ENCODE results near the gene TRPM2.

DNA sequence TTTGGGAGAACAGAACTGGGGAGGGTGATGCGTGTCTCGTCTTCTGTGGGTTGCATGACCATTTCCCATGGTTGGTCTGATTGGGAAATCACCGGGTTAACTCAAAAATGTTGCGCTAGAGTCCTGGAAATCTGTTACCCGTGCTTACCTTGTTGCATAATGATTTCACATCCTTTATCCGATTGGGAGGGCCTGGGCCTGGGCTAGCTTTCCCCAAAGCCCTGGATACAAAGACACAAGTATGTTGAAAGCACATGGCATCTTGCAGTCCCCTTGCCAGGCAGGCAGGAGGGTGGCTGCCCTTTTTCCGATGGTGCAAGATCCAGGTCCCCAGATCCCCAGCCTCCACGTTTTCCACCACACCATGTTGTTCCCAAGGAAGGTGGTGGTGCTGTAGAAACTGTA, 582 bp downstream of the TRPM2 start:
- TF ChIP-seq, protein P1, sequence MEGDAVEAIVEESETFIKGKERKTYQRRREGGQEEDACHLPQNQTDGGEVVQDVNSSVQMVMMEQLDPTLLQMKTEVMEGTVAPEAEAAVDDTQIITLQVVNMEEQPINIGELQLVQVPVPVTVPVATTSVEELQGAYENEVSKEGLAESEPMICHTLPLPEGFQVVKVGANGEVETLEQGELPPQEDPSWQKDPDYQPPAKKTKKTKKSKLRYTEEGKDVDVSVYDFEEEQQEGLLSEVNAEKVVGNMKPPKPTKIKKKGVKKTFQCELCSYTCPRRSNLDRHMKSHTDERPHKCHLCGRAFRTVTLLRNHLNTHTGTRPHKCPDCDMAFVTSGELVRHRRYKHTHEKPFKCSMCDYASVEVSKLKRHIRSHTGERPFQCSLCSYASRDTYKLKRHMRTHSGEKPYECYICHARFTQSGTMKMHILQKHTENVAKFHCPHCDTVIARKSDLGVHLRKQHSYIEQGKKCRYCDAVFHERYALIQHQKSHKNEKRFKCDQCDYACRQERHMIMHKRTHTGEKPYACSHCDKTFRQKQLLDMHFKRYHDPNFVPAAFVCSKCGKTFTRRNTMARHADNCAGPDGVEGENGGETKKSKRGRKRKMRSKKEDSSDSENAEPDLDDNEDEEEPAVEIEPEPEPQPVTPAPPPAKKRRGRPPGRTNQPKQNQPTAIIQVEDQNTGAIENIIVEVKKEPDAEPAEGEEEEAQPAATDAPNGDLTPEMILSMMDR (IDR thresholded peaks at IDR 0.05) = no peak
- no peak for TF ChIP-seq POLR2A (IDR thresholded peaks at IDR 0.05)

Measured in prostate gland (tissue), 2 donors.